Chondrocyte (in vitro differentiated cells): ENCODE results near the gene C1orf35. TPM values are rescaled to one million over a fixed set of nuclear protein-coding genes. Genes with fewer than 3 reads are reported as not detected.

ENCODE experiments used
- DNase-seq: peaks from one replicate; pipeline ENCODE4 v3.0.0; 2021; ENCODE audit warnings: mixed read lengths, low spot score
- H3K27ac Mint-ChIP-seq: one replicate; pipeline ENCODE4 v1.8.0; 2021; ENCODE audit warnings: mild to moderate bottlenecking, moderate library complexity, mixed read lengths; ENCODE audit not compliant: unreplicated experiment
- H3K27me3 Mint-ChIP-seq: 2 replicates; pipeline ENCODE4 v1.8.0; 2021; ENCODE audit warnings: low read depth, mixed read lengths
- H3K36me3 Mint-ChIP-seq: 2 replicates; pipeline ENCODE4 v1.8.0; 2021; ENCODE audit warnings: low read depth, mixed read lengths
- H3K4me1 Mint-ChIP-seq: 2 replicates; pipeline ENCODE4 v1.8.0; 2021; ENCODE audit warnings: low read depth, mild to moderate bottlenecking, mixed read lengths
- H3K4me3 Mint-ChIP-seq: one replicate; pipeline ENCODE4 v1.8.0; 2021; ENCODE audit warnings: mild to moderate bottlenecking, moderate library complexity, mixed read lengths; ENCODE audit not compliant: unreplicated experiment
- H3K9me3 Mint-ChIP-seq: 2 replicates; pipeline ENCODE4 v1.8.0; 2021; ENCODE audit warnings: low read depth, mixed read lengths
- CTCF ChIP-seq: fragments of 200-600 bp; sonication (generic); IDR thresholded peaks from 2 replicates; pipeline ENCODE4 v1.5.0; 2021; ENCODE audit warnings: antibody characterized with exemption, mild to moderate bottlenecking, moderate library complexity
- total RNA-seq: library from RNA; stranded (reverse); gene quantifications from 3 replicates; pipeline ENCODE4 v1.2.1, GENCODE V29; 2021

Gene C1orf35
- total RNA-seq, 1 donor from 2014 or later = 13.3 TPM

- H3K4me1 Mint-ChIP-seq = peaks cover 32% of the 10 kb centered on the region
- TF ChIP-seq CTCF = no peak
- H3K27me3 Mint-ChIP-seq = no peaks in the 10 kb centered on the region
- H3K9me3 Mint-ChIP-seq = no peaks in the 10 kb centered on the region
- peak overlapping the region; percentile 93 for H3K27ac Mint-ChIP-seq
- no peak for DNase-seq
- H3K36me3 Mint-ChIP-seq = peaks cover 4% of the 10 kb centered on the region
- peak overlapping the region; percentile 89 for H3K4me3 Mint-ChIP-seq
Observed at GRCh38 chr1:228108742-228109072, 5.6 kb upstream of the C1orf35 start.

DNA sequence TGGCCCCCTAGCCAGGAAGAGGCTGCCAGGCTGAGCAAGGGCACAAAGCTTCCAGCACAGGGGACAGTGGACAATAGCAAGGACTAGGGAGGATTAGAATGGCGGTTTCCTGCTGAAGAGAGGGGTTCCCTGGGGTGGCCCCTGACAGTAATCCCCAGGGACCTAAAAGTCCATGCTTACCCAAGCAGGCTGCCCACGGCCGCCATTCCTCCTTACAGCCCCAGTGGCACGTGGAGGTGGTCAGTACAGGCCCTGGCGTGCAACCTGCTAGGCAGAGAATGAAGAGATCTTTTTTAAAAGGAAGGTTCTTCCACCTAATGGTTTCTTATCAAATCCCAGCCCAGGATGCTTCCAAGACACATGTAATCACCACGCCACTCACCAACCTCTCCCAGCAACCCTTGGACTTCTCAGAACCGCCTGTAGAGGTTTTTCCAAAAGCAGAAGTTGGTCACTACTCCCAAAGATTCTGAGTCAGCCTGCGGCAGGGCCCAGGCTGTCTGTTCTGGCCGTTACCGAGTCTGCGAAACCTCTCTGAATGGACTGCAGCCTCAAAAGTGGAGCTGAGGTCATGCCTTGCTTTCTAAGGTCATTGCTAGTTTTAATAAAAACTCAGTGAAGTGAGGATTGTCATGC is 5.0 kb upstream of the C1orf35 start:
- H3K27ac Mint-ChIP-seq = peak overlapping the region; percentile 93
- DNase-seq = no peak

GRCh38 chr1:228107636-228108035 is 4.5 kb upstream of the C1orf35 start:
- no peak overlapping the region for H3K27ac Mint-ChIP-seq
- H3K36me3 Mint-ChIP-seq = peaks cover 4% of the 10 kb centered on the region
- H3K27me3 Mint-ChIP-seq = no peaks in the 10 kb centered on the region
- no peaks in the 10 kb centered on the region for H3K9me3 Mint-ChIP-seq
- TF ChIP-seq CTCF = no peak
- DNase-seq = peak; percentile 88
- peaks cover 37% of the 10 kb centered on the region for H3K4me1 Mint-ChIP-seq
- H3K4me3 Mint-ChIP-seq = peak overlapping the region; percentile 89

More for the DNA sequence above, 5.0 kb upstream of the C1orf35 start:
- Mint-ChIP-seq H3K4me3 (peak overlapping the region; percentile 89), H3K27me3 (no peaks in the 10 kb centered on the region), H3K4me1 (peaks cover 37% of the 10 kb centered on the region), H3K36me3 (peaks cover 4% of the 10 kb centered on the region), H3K9me3 (no peaks in the 10 kb centered on the region)
- TF ChIP-seq CTCF = no peak

GRCh38 chr1:228106800-228107054 is 3.6 kb upstream of the C1orf35 start:
- Mint-ChIP-seq H3K27ac (no peak overlapping the region), H3K4me3 (no peak overlapping the region), H3K9me3 (no peaks in the 10 kb centered on the region), H3K4me1 (peaks cover 37% of the 10 kb centered on the region), H3K27me3 (no peaks in the 10 kb centered on the region), H3K36me3 (peaks cover 4% of the 10 kb centered on the region)
- peak; percentile 82 for DNase-seq
- no peak for TF ChIP-seq CTCF

DNA sequence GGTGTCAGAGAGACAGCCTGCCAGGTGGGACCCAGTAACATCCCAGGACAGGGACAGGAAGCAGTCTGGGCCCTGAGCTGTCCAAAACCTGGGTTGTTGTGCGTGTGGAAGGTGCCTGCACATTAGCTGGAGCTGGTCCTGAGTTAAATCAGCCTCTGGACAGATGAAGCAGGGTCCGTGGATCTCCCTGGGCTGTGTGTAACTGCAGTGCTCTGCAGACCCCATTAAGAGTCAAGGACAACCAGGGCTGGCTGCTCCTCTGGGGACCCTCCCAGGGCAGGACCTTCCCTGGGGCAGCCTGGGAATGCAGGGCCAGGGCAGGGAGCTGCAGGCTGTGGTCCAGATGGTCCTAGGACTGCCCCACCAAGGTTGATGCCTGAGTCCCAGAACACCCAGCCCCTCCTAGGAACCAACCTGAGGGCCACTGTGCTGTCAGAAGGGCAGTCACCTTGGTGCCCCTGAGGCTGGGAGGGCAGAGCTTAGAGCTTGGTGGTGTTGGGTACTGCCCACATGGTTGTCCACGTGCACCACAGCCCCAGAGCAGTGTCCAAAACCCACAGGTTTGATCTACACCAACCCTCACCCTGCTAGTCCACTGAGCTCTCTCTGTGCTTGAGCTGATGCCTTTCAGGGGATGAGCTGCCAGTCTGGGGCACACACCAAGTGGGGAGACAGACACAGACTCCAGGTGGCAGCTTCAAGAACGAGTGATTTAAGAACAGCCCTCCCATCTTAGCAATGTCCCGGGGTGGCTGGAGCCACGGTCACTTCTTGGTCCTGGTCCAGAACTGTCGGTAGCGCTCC is 3.1 kb upstream of the C1orf35 start:
- peak; percentile 77 for DNase-seq

More for the DNA sequence above, 3.1 kb upstream of the C1orf35 start:
- peaks cover 43% of the 10 kb centered on the region for H3K4me1 Mint-ChIP-seq
- no peak overlapping the region for H3K4me3 Mint-ChIP-seq
- no peaks in the 10 kb centered on the region for H3K27me3 Mint-ChIP-seq
- no peaks in the 10 kb centered on the region for H3K9me3 Mint-ChIP-seq
- H3K36me3 Mint-ChIP-seq = peaks cover 4% of the 10 kb centered on the region
- no peak for TF ChIP-seq CTCF
- H3K27ac Mint-ChIP-seq = no peak overlapping the region
